Caki2 (cell line): ENCODE results near the gene COIL. TPM values are rescaled to one million over a fixed set of nuclear protein-coding genes. Genes with fewer than 3 reads are reported as not detected.
"Not testable (repeated sequence)": the region's sequence is repeated elsewhere in the genome, so short reads cannot be mapped to it uniquely, and the experiment has no call there.

Experiments
- DNase-seq: peaks from one replicate; pipeline ENCODE4 v3.0.0-alpha.2; 2015; ENCODE audit warnings: low read depth
- in situ Hi-C: cut with HindIII; loops from 2 replicates; pipeline ENCODE4 v1.10.0; 2016; ENCODE audit warnings: low sequenced_read_pairs, low pct_unique_long_range_greater_than_20kb, mixed read lengths
- total RNA-seq: library from RNA; depleted of rRNA; stranded (reverse); fragments of >200 nt; shearing (Covaris generic); gene quantifications from 2 replicates; pipeline ENCODE4 v1.2.3, GENCODE V29; 2014; ENCODE audit warnings: low replicate concordance

Gene COIL
- total RNA-seq, 1 experiment from 2014 or later: 9.5 TPM

- in situ Hi-C loops: no loop called here
- DNase-seq: no peak
Measured at GRCh38 chr17:56943505-56944125, 17.2 kb downstream of the COIL start.

DNA sequence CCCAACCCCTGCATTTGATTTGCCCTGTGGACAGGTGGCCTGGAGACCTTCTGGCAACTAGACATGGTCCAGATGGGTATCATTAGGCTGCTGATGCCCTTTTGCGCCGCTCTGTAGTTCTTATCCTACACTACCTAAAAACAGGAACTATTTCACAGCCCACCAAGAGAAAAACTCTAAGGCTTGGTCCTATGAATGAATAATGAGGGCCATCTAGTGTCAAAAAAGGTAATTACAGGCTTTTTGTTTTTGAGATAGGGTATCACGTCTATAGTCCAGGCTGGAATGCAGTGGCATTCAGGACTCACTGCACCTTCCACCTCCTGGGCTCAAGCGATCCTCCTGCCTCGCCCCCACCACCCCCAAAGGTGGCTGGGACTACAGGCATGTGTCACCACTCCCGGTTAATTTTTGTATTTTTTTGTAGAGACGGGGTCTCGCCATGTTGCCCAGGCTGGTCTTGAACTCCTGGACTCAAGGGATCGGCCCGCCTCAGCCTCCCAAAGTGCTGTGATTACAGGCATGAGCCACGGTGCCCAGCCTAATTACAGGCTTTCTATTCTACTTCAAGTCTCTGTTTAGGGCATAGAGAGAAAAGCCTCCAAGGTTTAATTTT lies 20.9 kb downstream of the COIL start:
- in situ Hi-C loops: no loop called here
- peak; percentile 38 for DNase-seq

DNA sequence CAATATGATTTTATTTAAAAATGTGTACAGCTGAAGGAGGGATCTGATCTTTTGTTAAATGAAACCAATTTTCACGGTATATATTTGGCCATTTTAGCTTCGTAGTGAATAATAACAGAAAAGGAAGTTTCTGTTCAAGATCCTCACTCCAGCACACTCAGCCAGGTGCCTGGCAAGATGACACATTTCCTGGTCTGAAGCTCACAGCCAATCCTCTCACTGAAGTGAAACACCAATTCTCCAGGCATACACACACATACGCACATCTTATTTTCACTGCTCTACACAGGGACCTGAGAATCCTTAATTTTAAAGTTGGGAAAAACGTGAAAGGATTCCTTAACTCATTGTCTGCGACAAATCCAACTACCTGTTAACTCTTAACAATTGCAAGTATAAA lies 22.6 kb downstream of the COIL start:
- in situ Hi-C loops, DNase-seq: not testable (repeated sequence)

GRCh38 chr17:56937687-56938086 lies 23.2 kb downstream of the COIL start:
- in situ Hi-C loops: no loop called here
- no peak for DNase-seq

GRCh38 chr17:56936697-56937322 lies 24.0 kb downstream of the COIL start:
- no peak for DNase-seq
- in situ Hi-C loops: no loop called here

DNA sequence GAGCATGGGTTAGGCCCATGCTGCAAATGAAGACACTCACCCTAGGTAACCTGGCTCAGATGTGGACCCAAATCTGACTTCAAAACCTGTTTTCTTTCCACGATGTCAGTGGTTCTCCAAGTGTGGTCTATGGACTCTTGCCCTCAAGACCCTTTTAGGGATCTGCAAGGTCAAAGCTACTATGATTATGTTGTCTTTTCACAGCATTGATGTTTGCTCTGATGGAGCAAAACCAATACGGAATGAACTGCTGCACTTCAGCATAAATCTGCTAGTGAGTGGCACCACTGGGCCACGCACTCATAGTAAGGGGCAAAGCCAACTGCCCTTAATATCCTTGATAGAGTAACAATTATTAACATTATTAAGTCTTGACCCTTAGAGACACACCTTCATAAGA lies 25.4 kb downstream of the COIL start:
- in situ Hi-C loops: no loop called here
- DNase-seq: no peak

DNA sequence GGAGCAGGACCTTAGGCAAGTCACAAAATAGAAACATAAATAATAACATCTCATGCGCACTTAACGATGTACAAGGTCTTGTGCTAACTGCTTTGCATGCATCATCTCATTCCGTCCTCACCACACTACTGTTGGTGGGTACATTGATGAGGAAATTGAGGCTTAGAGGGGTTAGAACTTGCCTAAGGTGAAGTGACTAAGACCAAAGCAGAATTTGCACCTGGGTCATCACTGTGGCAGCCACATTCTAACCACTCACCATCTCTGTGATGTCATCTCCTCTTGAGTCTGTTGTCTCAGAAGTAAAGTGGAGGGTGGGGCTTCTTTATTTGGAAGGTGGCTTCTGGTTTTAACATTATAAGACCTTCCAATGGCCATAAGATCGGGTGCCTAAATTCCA lies 26.6 kb downstream of the COIL start:
- DNase-seq: no peak
- in situ Hi-C loops: no loop called here

DNA sequence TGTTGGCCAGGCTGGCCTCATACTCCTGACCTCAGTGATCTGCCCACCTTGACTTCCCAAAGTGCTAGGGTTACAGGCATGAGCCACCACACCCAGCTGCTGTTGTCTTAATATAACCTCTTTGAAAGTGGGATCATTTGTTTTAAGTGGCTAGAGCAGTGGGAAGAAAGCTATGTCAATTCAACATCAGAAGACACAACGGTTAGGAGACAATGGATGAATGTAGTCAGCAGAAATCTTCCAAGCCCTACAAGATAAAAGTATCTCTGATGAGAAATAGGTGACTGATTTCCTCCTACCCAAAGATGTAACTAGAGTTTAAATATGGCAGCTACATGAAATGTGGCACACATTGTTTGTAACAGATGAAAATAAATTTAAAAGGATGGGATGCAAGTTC lies 27.0 kb downstream of the COIL start:
- in situ Hi-C loops: no loop called here
- DNase-seq: no peak

DNA sequence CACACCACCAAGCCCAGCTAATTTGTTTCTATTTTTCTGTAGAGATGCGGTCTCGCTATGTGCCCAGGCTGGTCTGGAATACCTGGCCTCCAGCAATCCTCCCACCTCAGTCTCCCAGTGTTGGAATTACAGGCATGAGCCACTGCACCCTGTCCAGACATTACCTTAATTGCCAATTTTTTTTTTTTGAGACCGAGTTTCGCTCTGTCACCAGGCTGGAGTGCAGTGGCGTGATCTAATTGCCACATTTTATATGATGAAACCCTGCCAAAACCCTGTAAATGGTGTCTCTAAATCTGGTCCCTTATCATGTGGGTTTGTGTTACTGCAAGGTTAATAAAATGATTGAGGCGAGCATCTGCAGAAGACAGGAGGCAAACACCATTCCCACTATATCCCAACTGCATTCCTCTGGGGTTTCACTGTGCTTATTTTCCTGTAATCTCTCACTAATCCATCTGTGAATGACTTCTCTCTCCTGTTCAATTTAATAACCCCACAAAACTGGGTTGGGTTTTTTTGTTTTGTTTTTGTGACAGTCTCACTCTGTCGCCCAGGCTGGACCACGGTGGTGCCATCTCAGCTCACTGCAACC lies 27.6 kb downstream of the COIL start:
- in situ Hi-C loops: no loop called here
- no peak for DNase-seq

- in situ Hi-C loops: no loop called here
- DNase-seq: no peak
Measured at GRCh38 chr17:56930739-56931337, 30.0 kb downstream of the COIL start.

DNA sequence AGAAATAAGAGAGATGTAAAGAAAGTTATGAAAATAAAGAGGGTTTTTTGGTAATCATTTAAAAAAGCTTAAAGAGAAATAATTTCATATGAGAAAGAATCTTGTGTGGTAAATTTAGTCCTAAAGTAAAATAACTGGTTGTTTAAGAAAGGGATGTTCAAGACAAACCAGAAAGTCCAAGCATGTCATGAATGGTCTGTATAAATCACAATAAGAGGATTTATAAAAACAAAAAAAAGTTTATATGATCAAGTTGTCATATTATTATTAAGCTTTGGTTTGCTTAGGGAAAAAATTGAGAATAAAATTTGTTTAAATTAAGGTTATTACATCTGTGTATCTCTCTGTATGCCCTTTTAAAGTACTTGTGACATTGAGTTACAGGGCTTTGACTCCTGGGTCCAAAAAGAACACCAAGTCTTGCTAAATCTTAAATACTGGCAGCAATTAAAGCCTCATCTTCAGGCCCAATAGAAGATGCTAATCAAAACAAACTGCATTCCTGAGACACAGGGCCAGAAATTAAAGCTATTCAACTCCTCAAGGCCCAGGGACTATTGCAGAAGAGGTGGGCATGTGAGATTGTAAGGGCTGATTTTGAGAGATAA lies 31.4 kb downstream of the COIL start:
- in situ Hi-C loops: no loop called here

DNA sequence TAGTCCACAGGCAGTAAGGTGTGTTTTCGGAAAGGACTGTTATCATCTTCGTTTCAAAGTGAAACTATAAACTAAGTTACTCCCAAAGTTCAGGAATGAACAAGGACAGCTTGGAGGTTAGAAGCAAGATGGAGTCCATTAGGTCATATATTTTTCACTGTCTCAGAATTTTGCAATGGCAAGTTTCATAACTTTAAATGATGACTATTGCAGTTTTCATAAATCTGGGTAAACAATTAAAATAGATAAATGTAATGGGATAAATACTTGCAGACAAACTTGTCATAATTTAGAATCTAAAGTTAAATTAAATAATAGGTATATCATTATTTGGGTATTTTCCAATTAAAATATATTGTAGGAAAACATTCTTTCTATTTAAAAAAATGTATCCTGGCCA lies 32.3 kb downstream of the COIL start:
- no peak for DNase-seq
- in situ Hi-C loops: no loop called here

More for the DNA sequence above, 31.4 kb downstream of the COIL start:
- DNase-seq: peak; percentile 50

DNA sequence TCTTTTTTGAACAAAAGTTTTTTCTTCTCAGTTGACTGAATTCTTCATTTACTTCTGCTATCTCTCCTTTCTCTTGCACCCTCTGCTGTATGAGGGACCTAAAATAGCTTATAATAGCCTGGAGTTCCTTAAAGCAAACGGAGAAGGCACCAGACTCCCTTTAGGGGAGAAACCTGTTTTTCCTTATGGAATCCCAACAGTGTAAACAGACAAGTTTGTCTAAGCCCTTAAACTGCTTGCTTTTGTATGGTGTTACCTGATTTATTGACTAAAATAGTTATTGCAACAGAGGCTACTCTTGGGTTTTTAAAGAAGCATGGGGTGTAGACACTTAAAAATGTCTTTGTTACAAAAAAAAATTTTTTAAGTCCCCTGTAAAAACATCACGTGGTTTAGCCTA lies 34.1 kb downstream of the COIL start:
- DNase-seq: no peak
- in situ Hi-C loops: no loop called here

- in situ Hi-C loops: no loop called here
- no peak for DNase-seq
Measured at GRCh38 chr17:56926270-56926669, 34.6 kb downstream of the COIL start.

DNA sequence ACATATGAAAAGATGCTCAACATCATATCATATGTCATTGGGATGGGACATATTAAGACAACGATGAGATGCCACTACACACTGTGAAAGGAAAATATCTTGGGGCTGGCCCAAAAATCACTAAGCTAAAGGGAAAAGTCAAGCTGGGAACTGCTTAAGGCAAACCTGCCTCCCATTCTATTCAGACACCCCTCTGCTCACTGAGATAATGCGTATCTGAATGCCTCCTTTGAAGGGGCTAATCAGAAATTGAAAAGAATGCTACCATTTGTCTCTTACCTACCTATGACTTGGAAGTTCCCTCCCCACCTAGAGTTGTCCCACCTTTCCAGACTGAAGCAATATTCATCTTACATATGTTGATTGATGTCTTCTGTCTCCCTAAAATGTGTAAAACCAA lies 35.8 kb downstream of the COIL start:
- no peak for DNase-seq
- in situ Hi-C loops: no loop called here

GRCh38 chr17:56919717-56920116 lies 41.1 kb downstream of the COIL start:
- in situ Hi-C loops: no loop called here

DNA sequence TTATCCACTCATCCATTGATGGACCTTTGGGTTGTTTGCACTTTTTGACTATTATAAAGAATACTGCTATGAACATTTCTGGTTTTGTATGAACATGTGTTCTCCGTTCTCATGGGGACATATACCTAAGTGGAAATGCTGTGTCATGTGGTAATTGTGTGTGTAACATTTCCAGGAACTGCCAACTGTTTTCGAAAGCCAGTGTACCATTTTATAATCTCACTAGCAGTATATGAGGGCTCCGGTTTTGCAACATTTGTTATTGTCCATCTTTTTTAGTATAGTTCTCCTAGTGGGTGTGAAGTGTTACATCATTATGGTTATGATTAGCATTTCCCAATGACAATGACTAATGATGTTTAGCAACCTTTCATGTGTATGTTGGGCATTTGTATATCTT lies 41.9 kb downstream of the COIL start:
- no peak for DNase-seq
- in situ Hi-C loops: no loop called here

More at GRCh38 chr17:56919717-56920116, 41.1 kb downstream of the COIL start:
- no peak for DNase-seq

- peak; percentile 63 for DNase-seq
- in situ Hi-C loops: no loop called here
Measured at GRCh38 chr17:56917559-56918296, 43.1 kb downstream of the COIL start.
